Stimulated activated CD8-positive, alpha-beta memory T cell treated with anti-CD3 and anti-CD28 coated beads, Interleukin-4, amount 100 ng/mL, for 24 hours (primary cell): ENCODE measurements around the gene SELENON.

ENCODE experiments used
- DNase-seq: peaks from one replicate; pipeline ENCODE4 v3.0.0-alpha.2; 2020; ENCODE audit warnings: low read depth

Gene SELENON

GRCh38 chr1:25771221-25772114 lies 28.5 kb upstream of the SELENON start:
- DNase-seq: no peak

- no peak for DNase-seq
These were observed 27.8 kb upstream of the SELENON start for GRCh38 chr1:25772164-25772563.

GRCh38 chr1:25772692-25773245 lies 27.2 kb upstream of the SELENON start:
- DNase-seq: no peak

- DNase-seq: no peak
These were observed 26.4 kb upstream of the SELENON start for GRCh38 chr1:25773441-25774125.

GRCh38 chr1:25774206-25774803 lies 25.7 kb upstream of the SELENON start:
- DNase-seq: no peak

- peak; percentile 71 for DNase-seq
These were observed 24.8 kb upstream of the SELENON start for GRCh38 chr1:25774921-25775771.

- DNase-seq: no peak
These were observed 20.6 kb upstream of the SELENON start for GRCh38 chr1:25779388-25779787.

- DNase-seq: no peak
These were observed 20.1 kb upstream of the SELENON start for GRCh38 chr1:25779894-25780293.

GRCh38 chr1:25780318-25781129 lies 19.5 kb upstream of the SELENON start:
- DNase-seq: no peak

GRCh38 chr1:25781130-25781433 lies 18.9 kb upstream of the SELENON start:
- no peak for DNase-seq

GRCh38 chr1:25782608-25783201 lies 17.3 kb upstream of the SELENON start:
- DNase-seq: no peak

- DNase-seq: no peak
These were observed 15.4 kb upstream of the SELENON start for GRCh38 chr1:25784575-25785051.

GRCh38 chr1:25785333-25786067 lies 14.5 kb upstream of the SELENON start:
- DNase-seq: no peak

GRCh38 chr1:25786887-25787759 lies 12.9 kb upstream of the SELENON start:
- no peak for DNase-seq

GRCh38 chr1:25787760-25788166 lies 12.2 kb upstream of the SELENON start:
- no peak for DNase-seq

- no peak for DNase-seq
These were observed 9.5 kb upstream of the SELENON start for GRCh38 chr1:25790472-25790871.

GRCh38 chr1:25792115-25792514 lies 7.9 kb upstream of the SELENON start:
- DNase-seq: no peak

- no peak for DNase-seq
These were observed 6.3 kb upstream of the SELENON start for GRCh38 chr1:25793585-25794170.
